HepG2 (cell line): ENCODE data around the gene CST3. TPM values are rescaled to one million over a fixed set of nuclear protein-coding genes. Genes with fewer than 3 reads are reported as not detected.

ENCODE experiments used
- ARID4A ChIP-seq: sonication (generic); formaldehyde crosslinking; IDR thresholded peaks from 2 replicates; pipeline ENCODE4 v1.5.0; 2020; ENCODE audit warnings: mild to moderate bottlenecking, missing genetic modification reagents, borderline replicate concordance
- CENPBD1 ChIP-seq: sonication (generic); formaldehyde crosslinking; IDR thresholded peaks from 2 replicates; pipeline ENCODE4 v1.8.0; 2022; ENCODE audit warnings: missing genetic modification reagents, low read depth, mild to moderate bottlenecking, borderline replicate concordance
- CHD4 ChIP-seq: fragments of 200-600 bp; sonication (generic); IDR thresholded peaks from 2 replicates; pipeline ENCODE4 v1.7.0; 2017; ENCODE audit warnings: mild to moderate bottlenecking, low read length, borderline replicate concordance
- CREM ChIP-seq, 2 experiments: sonication (generic) in 1 of 2; formaldehyde crosslinking in 1 of 2; IDR thresholded peaks; 2 replicates each; pipeline versions ENCODE4 v1.4.0 to v1.6.1; 2016 to 2020; ENCODE audit warnings: antibody characterized with exemption in 1 of 2, mild to moderate bottlenecking in 1 of 2, missing genetic modification reagents in 1 of 2
- FOSL2 ChIP-seq: sonication (generic); formaldehyde crosslinking; IDR thresholded peaks from 2 replicates; pipeline ENCODE4 v1.4.0; 2020; ENCODE audit warnings: missing genetic modification reagents
- FOXJ3 ChIP-seq: sonication (generic); formaldehyde crosslinking; IDR thresholded peaks from 2 replicates; pipeline ENCODE4 v1.4.0; 2020; ENCODE audit warnings: missing genetic modification reagents, mild to moderate bottlenecking, borderline replicate concordance
- FOXK2 ChIP-seq: fragments of 450-650 bp; IDR thresholded peaks from 2 replicates; pipeline ENCODE4 v1.6.1; 2016
- GZF1 ChIP-seq: sonication (generic); formaldehyde crosslinking; IDR thresholded peaks from 2 replicates; pipeline ENCODE4 v1.5.1; 2020; ENCODE audit warnings: mild to moderate bottlenecking, missing genetic modification reagents
- KLF16 ChIP-seq, 2 experiments: sonication (generic) in 1 of 2; formaldehyde crosslinking in 1 of 2; IDR thresholded peaks; 2 replicates each; pipeline versions ENCODE4 v1.6.1 to v1.8.0; 2016 to 2023; ENCODE audit warnings: missing genetic modification reagents in 2 of 2, missing compliant biosample characterization in 1 of 2
- MED8 ChIP-seq: sonication (generic); formaldehyde crosslinking; IDR thresholded peaks from 2 replicates; pipeline ENCODE4 v1.8.1; 2023; ENCODE audit warnings: mild to moderate bottlenecking, missing genetic modification reagents; ENCODE audit not compliant: insufficient replicate concordance
- NBN ChIP-seq: fragments of 450-650 bp; conservative IDR thresholded peaks from 2 replicates; pipeline ENCODE4 v1.6.1; 2017
- NCOA5 ChIP-seq: sonication (generic); formaldehyde crosslinking; IDR thresholded peaks from 2 replicates; pipeline ENCODE4 v1.4.0; 2020; ENCODE audit warnings: missing genetic modification reagents
- REXO4 ChIP-seq: sonication (generic); formaldehyde crosslinking; IDR thresholded peaks from 2 replicates; pipeline ENCODE4 v1.8.0; 2022; ENCODE audit warnings: missing genetic modification reagents, mild to moderate bottlenecking, borderline replicate concordance
- RFX5 ChIP-seq: IDR thresholded peaks from 2 replicates; pipeline ENCODE4 v1.6.1; 2011; ENCODE audit warnings: low read depth, low read length, improper control_type of control experiment
- SIN3B ChIP-seq: fragments of 150-350 bp; IDR thresholded peaks from 2 replicates; pipeline ENCODE4 v1.6.1; 2014; ENCODE audit warnings: low read length
- SIX4 ChIP-seq: sonication (generic); formaldehyde crosslinking; IDR thresholded peaks from 2 replicates; pipeline ENCODE4 v1.4.0; 2020; ENCODE audit warnings: missing genetic modification reagents
- TCF12 ChIP-seq, 2 experiments: fragments of 450-650 bp in 1 of 2; sonication (generic) in 1 of 2; formaldehyde crosslinking in 1 of 2; IDR thresholded peaks; 2 replicates each; pipeline versions ENCODE4 v1.6.1 to v1.8.0; 2017 to 2022; ENCODE audit warnings: antibody characterized with exemption in 1 of 2, mild to moderate bottlenecking in 1 of 2, missing genetic modification reagents in 1 of 2, moderate library complexity in 1 of 2
- TRAFD1 ChIP-seq: sonication (generic); formaldehyde crosslinking; IDR thresholded peaks from 2 replicates; pipeline ENCODE4 v1.5.1; 2020; ENCODE audit warnings: missing genetic modification reagents, mild to moderate bottlenecking, borderline replicate concordance
- ZBTB25 ChIP-seq: IDR thresholded peaks from 2 replicates; pipeline ENCODE4 v1.6.1; 2018; ENCODE audit warnings: missing genetic modification reagents
- ZNF180 ChIP-seq: sonication (generic); formaldehyde crosslinking; IDR thresholded peaks from 2 replicates; pipeline ENCODE4 v1.4.0; 2020; ENCODE audit warnings: low read depth, missing genetic modification reagents, borderline replicate concordance
- ZNF430 ChIP-seq: sonication (generic); formaldehyde crosslinking; IDR thresholded peaks from 2 replicates; pipeline ENCODE4 v1.9.0; 2021; ENCODE audit warnings: mild to moderate bottlenecking, missing genetic modification reagents
- ZNF737 ChIP-seq: sonication (generic); formaldehyde crosslinking; IDR thresholded peaks from 2 replicates; pipeline ENCODE4 v1.5.0; 2020; ENCODE audit warnings: missing genetic modification reagents, mild to moderate bottlenecking, borderline replicate concordance
- ZNF841 ChIP-seq: sonication (generic); formaldehyde crosslinking; IDR thresholded peaks from 2 replicates; pipeline ENCODE4 v1.8.1; 2023; ENCODE audit warnings: missing genetic modification reagents, borderline replicate concordance
- polyA plus RNA-seq, 8 experiments: library from polyadenylated mRNA; depleted of rRNA in 3 of 8; stranded (reverse) in 7 of 8; unstranded in 1 of 8; fragments of >200 nt; fragmentation: Illumina TruSeq in 4 of 8; extraction: Trizol in 4 of 8; gene quantifications; 2 replicates each; pipeline versions ENCODE4 v1.2.1 to v1.2.3, GENCODE V29; 2011 to 2016; ENCODE audit warnings: low read depth in 4 of 8, missing spikeins in 1 of 8, mixed read lengths in 1 of 8; ENCODE audit not compliant: insufficient read depth in 1 of 8
- total RNA-seq, 5 experiments: library from RNA; depleted of rRNA; stranded (reverse); fragments of >200 nt; fragmentation: Illumina TruSeq; extraction: Trizol; gene quantifications; 2 replicates each; pipeline ENCODE4 v1.2.3, GENCODE V29; 2016; ENCODE audit warnings: low read depth in 1 of 5

The CST3 gene
- total and polyA plus RNA-seq, 2 of the 13 experiments (the other 11 are each of a cell fraction or from before 2014, with no cell fraction given) = 690 to 1,005 TPM

GRCh38 chr20:23630392-23630849 lies 7.3 kb downstream of the CST3 start (continued):
- 0 out of 2 replicates have a peak, but pooled peaks have one; percentile 16 for TF ChIP-seq NCOA5 (CRISPR knock-in tag)
- TF ChIP-seq GZF1 = no peak
- TF ChIP-seq CHD4 = no peak
- TF ChIP-seq NBN = no peak
- no peak for TF ChIP-seq ZNF180
- no peak for TF ChIP-seq SIN3B
- no peak for TF ChIP-seq ZBTB25
- no peak for TF ChIP-seq REXO4 (CRISPR knock-in tag)
- TF ChIP-seq SIX4 (CRISPR knock-in tag) = no peak
- no peak for TF ChIP-seq ZNF737
- TF ChIP-seq TCF12 (IDR thresholded peaks at IDR 0.05) = no peak
- no peak for TF ChIP-seq TCF12 (CRISPR knock-in tag; IDR thresholded peaks at IDR 0.05)
- no peak for TF ChIP-seq CREM (IDR thresholded peaks at IDR 0.05)
- TF ChIP-seq CREM (CRISPR knock-in tag; IDR thresholded peaks at IDR 0.05) = no peak
- TF ChIP-seq KLF16 (CRISPR knock-in tag; IDR thresholded peaks at IDR 0.05) = 0 out of 4 replicates have a peak, but pooled peaks of 1 of the 2 experiments have one; percentile 12
- no peak for TF ChIP-seq TRAFD1 (CRISPR knock-in tag)
- TF ChIP-seq FOSL2 = peak; percentile 2; the same call in 1 of the 2 replicates
- no peak for TF ChIP-seq ARID4A (CRISPR knock-in tag)
- peak; percentile 65; the same call in 1 of the 2 replicates for TF ChIP-seq ZNF430
- no peak for TF ChIP-seq CENPBD1
- no peak for TF ChIP-seq FOXK2
- TF ChIP-seq MED8 (CRISPR knock-in tag) = peak; percentile 8
- TF ChIP-seq FOXJ3 (CRISPR knock-in tag) = no peak
- TF ChIP-seq RFX5 = no peak
- no peak for TF ChIP-seq ZNF841 (CRISPR knock-in tag)
